NB4 (cell line): ENCODE results near the gene KDM4B.
"Not testable (repeated sequence)": the region's sequence is repeated elsewhere in the genome, so short reads cannot be mapped to it uniquely, and the experiment has no call there.

ENCODE experiments used
- DNase-seq: peaks from one replicate; pipeline ENCODE4 v3.0.0; 2010; ENCODE audit warnings: low read depth
- H3K4me3 ChIP-seq: one replicate; pipeline ENCODE4 v1.5.1; 2011; ENCODE audit warnings: mild to moderate bottlenecking, low read depth, low read length, moderate library complexity
- CTCF ChIP-seq: IDR thresholded peaks from one replicate; pipeline ENCODE4 v1.5.1; 2012; ENCODE audit warnings: low read depth, low read length
- MAX ChIP-seq: IDR thresholded peaks from 2 replicates; pipeline ENCODE4 v1.6.1; 2011; ENCODE audit warnings: low read depth, low read length
- MYC ChIP-seq: IDR thresholded peaks from 2 replicates; pipeline ENCODE4 v1.6.1; 2011; ENCODE audit warnings: low read depth, low read length
- POLR2A ChIP-seq: IDR thresholded peaks from 2 replicates; pipeline ENCODE4 v1.6.1; 2011; ENCODE audit warnings: mild to moderate bottlenecking; ENCODE audit not compliant: insufficient read length; ENCODE audit errors: extremely low read depth

KDM4B gene

GRCh38 chr19:5154129-5154798, 185.4 kb downstream of the KDM4B start:
- no peak overlapping the region for H3K4me3 ChIP-seq
- DNase-seq: peak; percentile 45
- no peak for TF ChIP-seq POLR2A
- no peak for TF ChIP-seq MAX
- no peak for TF ChIP-seq MYC
- TF ChIP-seq CTCF: peak; percentile 44

GRCh38 chr19:5154799-5155426, 186.0 kb downstream of the KDM4B start:
- DNase-seq: no peak
- no peak overlapping the region for H3K4me3 ChIP-seq
- TF ChIP-seq MYC (no peak), POLR2A (no peak), CTCF (no peak), MAX (no peak)

- DNase-seq: no peak
- TF ChIP-seq POLR2A (no peak), CTCF (no peak), MAX (no peak), MYC (no peak)
- no peak overlapping the region for H3K4me3 ChIP-seq
Measured at GRCh38 chr19:5155586-5156210, 186.8 kb downstream of the KDM4B start.

GRCh38 chr19:5156231-5156986, 187.5 kb downstream of the KDM4B start:
- no peak for DNase-seq
- TF ChIP-seq MAX: no peak
- TF ChIP-seq POLR2A: no peak
- TF ChIP-seq CTCF: no peak
- H3K4me3 ChIP-seq: no peak overlapping the region

GRCh38 chr19:5157186-5157585, 188.3 kb downstream of the KDM4B start:
- TF ChIP-seq MYC: no peak
- TF ChIP-seq MAX: no peak
- TF ChIP-seq POLR2A: no peak
- no peak for TF ChIP-seq CTCF
- DNase-seq: no peak
- H3K4me3 ChIP-seq: no peak overlapping the region

GRCh38 chr19:5158549-5159134, 189.7 kb downstream of the KDM4B start:
- DNase-seq, H3K4me3 ChIP-seq: not testable (repeated sequence)

- DNase-seq, H3K4me3 ChIP-seq: not testable (repeated sequence)
Measured at GRCh38 chr19:5160158-5160795, 191.4 kb downstream of the KDM4B start.
